Type B pancreatic cell (in vitro differentiated cells): ENCODE data around the gene MUC5B. TPM values are rescaled to one million over a fixed set of nuclear protein-coding genes. Genes with fewer than 3 reads are reported as not detected.

ENCODE experiments used
- DNase-seq: peaks from one replicate; pipeline ENCODE4 v3.0.0; 2021; ENCODE audit warnings: mixed read lengths; ENCODE audit not compliant: unreplicated experiment; ENCODE audit errors: extremely low spot score
- H3K27ac Mint-ChIP-seq: 2 replicates; pipeline ENCODE4 v1.8.0; 2021; ENCODE audit warnings: mild to moderate bottlenecking, mixed read lengths
- H3K27me3 Mint-ChIP-seq: 2 replicates; pipeline ENCODE4 v1.8.0; 2021; ENCODE audit warnings: mixed read lengths
- H3K36me3 Mint-ChIP-seq: 2 replicates; pipeline ENCODE4 v1.8.0; 2021; ENCODE audit warnings: mixed read lengths
- H3K4me1 Mint-ChIP-seq: one replicate; pipeline ENCODE4 v1.8.0; 2021; ENCODE audit warnings: mixed read lengths; ENCODE audit not compliant: unreplicated experiment
- H3K4me3 Mint-ChIP-seq: 2 replicates; pipeline ENCODE4 v1.8.0; 2021; ENCODE audit warnings: mild to moderate bottlenecking, mixed read lengths
- H3K9me3 Mint-ChIP-seq: 2 replicates; pipeline ENCODE4 v1.8.0; 2021; ENCODE audit warnings: mixed read lengths
- total RNA-seq: library from RNA; stranded (reverse); gene quantifications from 2 replicates; pipeline ENCODE4 v1.2.1, GENCODE V29; 2021; ENCODE audit warnings: low replicate concordance
- TF ChIP-seq, protein P1 (sequence below): fragments of 200-600 bp; sonication (generic); conservative IDR thresholded peaks from 2 replicates; pipeline ENCODE4 v1.5.0; 2021; ENCODE audit warnings: antibody characterized with exemption, mild to moderate bottlenecking

The MUC5B gene
- total RNA-seq, 1 donor from 2014 or later = 2.0 TPM

DNA sequence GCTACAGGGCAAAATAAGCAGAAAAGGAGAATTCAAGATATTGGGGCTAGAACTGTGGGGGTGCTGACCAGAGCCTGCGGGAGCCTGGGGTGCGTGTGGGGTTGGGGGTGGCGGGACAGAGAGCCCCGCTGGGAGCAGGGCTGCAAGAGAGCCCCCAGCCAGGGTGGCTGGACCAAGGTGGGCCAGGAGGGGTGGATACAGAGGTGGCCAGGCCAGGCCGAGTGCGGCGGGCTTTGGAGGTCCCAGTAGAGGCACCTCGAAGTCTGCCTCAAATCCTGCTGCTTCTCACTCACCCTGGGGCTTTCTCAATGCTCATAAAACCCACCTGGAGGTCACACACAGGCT is 16.9 kb upstream of the MUC5B start:
- peak; percentile 62 for DNase-seq
- no peak overlapping the region for H3K27ac Mint-ChIP-seq
- H3K9me3 Mint-ChIP-seq = peaks cover 8% of the 10 kb centered on the region
- H3K36me3 Mint-ChIP-seq = no peaks in the 10 kb centered on the region
- TF ChIP-seq, protein P1, sequence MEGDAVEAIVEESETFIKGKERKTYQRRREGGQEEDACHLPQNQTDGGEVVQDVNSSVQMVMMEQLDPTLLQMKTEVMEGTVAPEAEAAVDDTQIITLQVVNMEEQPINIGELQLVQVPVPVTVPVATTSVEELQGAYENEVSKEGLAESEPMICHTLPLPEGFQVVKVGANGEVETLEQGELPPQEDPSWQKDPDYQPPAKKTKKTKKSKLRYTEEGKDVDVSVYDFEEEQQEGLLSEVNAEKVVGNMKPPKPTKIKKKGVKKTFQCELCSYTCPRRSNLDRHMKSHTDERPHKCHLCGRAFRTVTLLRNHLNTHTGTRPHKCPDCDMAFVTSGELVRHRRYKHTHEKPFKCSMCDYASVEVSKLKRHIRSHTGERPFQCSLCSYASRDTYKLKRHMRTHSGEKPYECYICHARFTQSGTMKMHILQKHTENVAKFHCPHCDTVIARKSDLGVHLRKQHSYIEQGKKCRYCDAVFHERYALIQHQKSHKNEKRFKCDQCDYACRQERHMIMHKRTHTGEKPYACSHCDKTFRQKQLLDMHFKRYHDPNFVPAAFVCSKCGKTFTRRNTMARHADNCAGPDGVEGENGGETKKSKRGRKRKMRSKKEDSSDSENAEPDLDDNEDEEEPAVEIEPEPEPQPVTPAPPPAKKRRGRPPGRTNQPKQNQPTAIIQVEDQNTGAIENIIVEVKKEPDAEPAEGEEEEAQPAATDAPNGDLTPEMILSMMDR = no peak
- H3K27me3 Mint-ChIP-seq = peaks cover 7% of the 10 kb centered on the region
- H3K4me1 Mint-ChIP-seq = no peaks in the 10 kb centered on the region
- no peak overlapping the region for H3K4me3 Mint-ChIP-seq

GRCh38 chr11:1206391-1207271 is 16.2 kb upstream of the MUC5B start:
- no peaks in the 10 kb centered on the region for H3K36me3 Mint-ChIP-seq
- peaks cover 13% of the 10 kb centered on the region for H3K27me3 Mint-ChIP-seq
- peaks cover 15% of the 10 kb centered on the region for H3K9me3 Mint-ChIP-seq
- H3K4me3 Mint-ChIP-seq = no peak overlapping the region
- TF ChIP-seq, protein P1 = no peak
- H3K4me1 Mint-ChIP-seq = no peaks in the 10 kb centered on the region
- H3K27ac Mint-ChIP-seq = no peak overlapping the region
- DNase-seq = peak; percentile 66

DNA sequence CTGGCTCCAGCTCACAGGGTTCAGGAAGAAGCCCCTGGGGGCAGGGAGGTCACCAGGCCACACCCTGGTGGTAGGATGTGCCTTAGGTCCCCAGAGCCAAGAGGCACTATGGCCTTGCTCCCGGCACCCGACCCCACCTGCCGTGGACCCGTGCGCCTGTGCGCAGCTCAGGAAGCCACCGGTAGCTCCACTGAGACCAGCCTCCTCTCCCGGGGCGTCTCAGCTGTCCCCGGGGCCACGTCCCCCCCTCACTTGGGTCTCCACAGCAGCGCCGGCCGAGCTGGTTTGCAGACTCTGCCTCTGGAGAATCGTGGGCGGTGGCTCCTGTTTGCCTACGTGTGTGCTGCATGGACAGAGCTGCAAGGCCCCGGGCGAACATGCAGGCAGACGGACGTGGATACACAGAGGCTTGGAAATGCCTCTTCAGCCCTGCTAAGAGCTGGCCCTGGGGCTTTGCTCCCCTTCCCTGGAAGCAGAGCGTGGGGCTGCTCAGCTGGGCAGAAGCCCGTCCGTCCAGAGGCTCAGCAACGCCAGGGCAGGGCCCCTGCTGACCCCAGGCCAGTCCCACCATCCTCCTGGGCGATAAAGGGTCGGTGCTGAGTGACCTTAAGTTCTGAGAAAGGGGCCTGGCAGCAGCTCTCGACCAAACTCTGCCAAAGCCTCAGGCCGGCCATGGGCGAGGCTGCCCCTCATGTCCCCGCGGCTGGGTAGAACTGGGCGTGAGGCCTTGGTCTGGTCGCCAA is 15.3 kb upstream of the MUC5B start:
- peak; percentile 70 for DNase-seq
- no peak overlapping the region for H3K27ac Mint-ChIP-seq
- TF ChIP-seq, protein P1 = no peak
- H3K36me3 Mint-ChIP-seq = no peaks in the 10 kb centered on the region
- H3K4me3 Mint-ChIP-seq = no peak overlapping the region
- peaks cover 15% of the 10 kb centered on the region for H3K9me3 Mint-ChIP-seq
- peaks cover 16% of the 10 kb centered on the region for H3K27me3 Mint-ChIP-seq
- no peaks in the 10 kb centered on the region for H3K4me1 Mint-ChIP-seq

- H3K27me3 Mint-ChIP-seq = peaks cover 18% of the 10 kb centered on the region
- DNase-seq = no peak
- no peak overlapping the region for H3K4me3 Mint-ChIP-seq
- H3K27ac Mint-ChIP-seq = no peak overlapping the region
- no peaks in the 10 kb centered on the region for H3K4me1 Mint-ChIP-seq
- TF ChIP-seq, protein P1 = no peak
- H3K36me3 Mint-ChIP-seq = no peaks in the 10 kb centered on the region
- H3K9me3 Mint-ChIP-seq = peaks cover 15% of the 10 kb centered on the region
Measured at GRCh38 chr11:1208144-1208393, 14.8 kb upstream of the MUC5B start.

- TF ChIP-seq, protein P1 = no peak
- Mint-ChIP-seq H3K27ac (no peak overlapping the region), H3K4me1 (no peaks in the 10 kb centered on the region), H3K4me3 (no peak overlapping the region), H3K9me3 (peaks cover 19% of the 10 kb centered on the region), H3K36me3 (no peaks in the 10 kb centered on the region), H3K27me3 (peaks cover 23% of the 10 kb centered on the region)
- peak; percentile 67 for DNase-seq
Measured at GRCh38 chr11:1208394-1209261, 14.2 kb upstream of the MUC5B start.
